K562 (cell line): Measurements from ENCODE around the gene MYL11. TPM values are rescaled to one million over a fixed set of nuclear protein-coding genes. Genes with fewer than 3 reads are reported as not detected.
A peak's percentile ranks its signal among the peaks of the same experiment; 100 is the strongest.

Experiments
- BRCA1 ChIP-seq, 2 experiments: fragments of 450-650 bp in 1 of 2; sonication (generic) in 1 of 2; formaldehyde crosslinking in 1 of 2; IDR thresholded peaks; 2 replicates each; pipeline versions ENCODE4 v1.5.0 to v1.6.1; 2017 to 2020; ENCODE audit warnings: mild to moderate bottlenecking in 1 of 2, missing genetic modification reagents in 1 of 2
- CBX8 ChIP-seq: fragments of 200-600 bp; sonication (generic); IDR thresholded peaks from 2 replicates; pipeline ENCODE4 v1.6.1; 2012; ENCODE audit warnings: borderline replicate concordance, mixed run types, low read depth, mild to moderate bottlenecking, moderate library complexity, mixed read lengths, low read length, control low read depth, inconsistent platforms; ENCODE audit not compliant: poor library complexity, severe bottlenecking; ENCODE audit errors: extremely low read depth
- ELF2 ChIP-seq: fragments of 250-450 bp; sonication (Bioruptor Pico); IDR thresholded peaks from 2 replicates; pipeline ENCODE4 v1.5.0; 2021; ENCODE audit warnings: mild to moderate bottlenecking
- GABPA ChIP-seq: fragments of 200-800 bp; sonication (Bioruptor generic); conservative IDR thresholded peaks from 2 replicates; pipeline ENCODE4 v1.6.1; 2016; ENCODE audit warnings: low read depth, missing genetic modification characterization, missing compliant biosample characterization
- HDAC6 ChIP-seq: IDR thresholded peaks from 2 replicates; pipeline ENCODE4 v1.6.1; 2012; ENCODE audit warnings: low read depth, mild to moderate bottlenecking, control low read depth, inconsistent platforms, low read length, moderate library complexity
- HNRNPL ChIP-seq: fragments of 200-400 bp; formaldehyde crosslinking; IDR thresholded peaks from 2 replicates; pipeline ENCODE4 v1.6.1; 2017; ENCODE audit warnings: low read depth, mild to moderate bottlenecking, low read length
- MYNN ChIP-seq, 2 experiments: sonication (generic); formaldehyde crosslinking in 1 of 2; IDR thresholded peaks; 2 replicates each; pipeline versions ENCODE4 v1.5.0 to v1.6.1; 2016 to 2020; ENCODE audit warnings: antibody characterized with exemption in 1 of 2, missing genetic modification reagents in 1 of 2
- PHTF2 ChIP-seq: fragments of 250-450 bp; sonication (Bioruptor Pico); IDR thresholded peaks from 2 replicates; pipeline ENCODE4 v1.5.0; 2021; ENCODE audit warnings: mild to moderate bottlenecking
- POU5F1 ChIP-seq: fragments of 150-350 bp; IDR thresholded peaks from 2 replicates; pipeline ENCODE4 v1.6.1; 2014; ENCODE audit warnings: borderline replicate concordance, low read length, low read depth, mild to moderate bottlenecking; ENCODE audit not compliant: partially characterized antibody
- SFPQ ChIP-seq: fragments of 200-400 bp; formaldehyde crosslinking; IDR thresholded peaks from 2 replicates; pipeline ENCODE4 v1.6.1; 2017; ENCODE audit warnings: mild to moderate bottlenecking, low read depth, low read length, moderate library complexity
- SIRT6 ChIP-seq: IDR thresholded peaks from one replicate; pipeline ENCODE4 v1.6.1; 2012; ENCODE audit warnings: low read depth, mild to moderate bottlenecking, control low read depth, inconsistent platforms, low read length, moderate library complexity
- SUPT5H ChIP-seq: fragments of 450-650 bp; IDR thresholded peaks from 2 replicates; pipeline ENCODE4 v1.6.1; 2016
- TARDBP ChIP-seq: fragments of 450-650 bp; IDR thresholded peaks from 2 replicates; pipeline ENCODE4 v1.6.1; 2016
- ZBTB1 ChIP-seq: sonication (generic); formaldehyde crosslinking; IDR thresholded peaks from 2 replicates; pipeline ENCODE4 v1.8.1; 2023; ENCODE audit warnings: missing genetic modification reagents, low read depth, mild to moderate bottlenecking, borderline replicate concordance
- ZBTB33 ChIP-seq: sonication (generic); formaldehyde crosslinking; IDR thresholded peaks from 2 replicates; pipeline ENCODE4 v1.8.1; 2023; ENCODE audit warnings: mild to moderate bottlenecking, missing genetic modification reagents
- ZC3H11A ChIP-seq: IDR thresholded peaks from 2 replicates; pipeline ENCODE4 v1.6.1; 2012; ENCODE audit warnings: low read depth, low read length, improper control_type of control experiment
- ZNF253 ChIP-seq: fragments of 250-450 bp; sonication (Bioruptor Pico); conservative IDR thresholded peaks from 2 replicates; pipeline ENCODE4 v1.6.1; 2021; ENCODE audit warnings: mild to moderate bottlenecking
- ZNF274 ChIP-seq: IDR thresholded peaks from 2 replicates; pipeline ENCODE4 v1.6.1; 2011; ENCODE audit warnings: low read depth, mild to moderate bottlenecking, low read length, moderate library complexity, borderline replicate concordance
- ZNF436 ChIP-seq: fragments of 250-450, 450-650 bp; sonication (Bioruptor Pico); formaldehyde crosslinking; IDR thresholded peaks from 2 replicates; pipeline ENCODE4 v1.7.0; 2020; ENCODE audit warnings: mild to moderate bottlenecking
- polyA plus RNA-seq, 8 experiments: library from polyadenylated mRNA; depleted of rRNA in 4 of 8; stranded (reverse) in 5 of 8; unstranded in 3 of 8; fragments of >200 nt; fragmentation: Nextera tagmentation in 2 of 8; fragmentation: Illumina TruSeq in 1 of 8; extraction: Ambion mirVana in 2 of 8; extraction: Trizol in 1 of 8; gene quantifications; 2 replicates each; pipeline versions ENCODE4 v1.2.1 to v1.2.3, GENCODE V29; 2011 to 2014; ENCODE audit warnings: inconsistent platforms in 1 of 8, missing spikeins in 1 of 8
- total RNA-seq, 7 experiments: library from RNA; depleted of rRNA in 6 of 7; stranded (reverse); fragments of >200 nt in 6 of 7; fragmentation: Illumina TruSeq in 2 of 7; extraction: Trizol in 2 of 7; gene quantifications; 2 replicates each; pipeline versions ENCODE4 v1.2.1 to v1.2.3, GENCODE V29; 2011 to 2021; ENCODE audit warnings: low replicate concordance in 1 of 7
- TF ChIP-seq, protein P1 (sequence below): fragments of 450-650 bp; IDR thresholded peaks from 2 replicates; pipeline ENCODE4 v1.6.1; 2014; ENCODE audit warnings: low read depth, mild to moderate bottlenecking, moderate library complexity, borderline replicate concordance
- TF ChIP-seq, protein P2 (sequence below): sonication (generic); formaldehyde crosslinking; IDR thresholded peaks from 2 replicates; pipeline ENCODE4 v1.9.0; 2022; ENCODE audit warnings: mild to moderate bottlenecking, missing genetic modification reagents

Gene MYL11
- total and polyA plus RNA-seq, 9 of the 15 experiments (the other 6 are each of a cell fraction or from before 2014, with no cell fraction given) = 0.31 to 1.5 (median 0.73) TPM; not detected in 4

DNA sequence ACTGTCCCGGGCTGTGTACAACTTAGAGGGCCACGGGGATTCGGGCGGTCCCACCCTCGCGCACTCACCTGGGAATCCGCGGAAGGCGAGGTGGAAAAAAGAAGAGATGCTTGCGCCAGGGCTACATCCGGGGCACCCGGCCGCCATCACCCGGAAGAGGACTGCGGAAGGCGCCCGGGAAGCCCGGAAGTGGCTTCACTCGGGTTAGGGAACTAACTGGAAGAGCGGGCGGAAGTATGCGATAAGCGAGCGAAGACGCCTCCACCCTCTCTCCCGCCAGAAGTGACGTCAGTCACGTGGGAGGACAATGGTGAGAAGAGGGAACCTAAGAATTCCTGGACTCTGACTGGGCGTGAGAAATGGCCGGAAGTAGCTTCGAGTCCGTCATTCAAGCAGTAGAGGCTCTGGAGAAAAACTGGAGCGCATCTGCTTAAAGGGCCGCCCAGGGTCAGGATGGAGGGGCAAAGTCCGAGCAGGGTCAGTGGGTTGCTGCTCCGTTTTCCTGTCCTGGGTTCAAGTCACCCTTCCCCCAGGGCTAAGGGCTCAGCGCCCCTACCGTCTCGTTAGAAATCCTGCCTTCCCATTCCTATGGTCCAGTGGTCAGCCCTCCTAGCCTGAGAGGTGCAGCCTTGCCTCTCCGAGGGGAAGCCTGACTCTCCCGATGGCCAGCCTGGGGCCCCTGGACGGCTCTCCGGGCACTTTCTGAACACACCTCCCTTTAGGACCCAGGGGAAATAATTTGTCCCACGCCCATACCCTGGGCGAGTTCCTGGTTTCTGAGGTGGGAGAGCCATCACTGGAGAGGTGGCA lies 19.3 kb upstream of the MYL11 start, which contains the start of gene CD2BP2 (continued):
- TF ChIP-seq ZBTB1 (CRISPR knock-in tag) (no peak; the same call in none of the 2 replicates), BRCA1 (IDR thresholded peaks at IDR 0.05) (no peak), BRCA1 (CRISPR knock-in tag; IDR thresholded peaks at IDR 0.05) (no peak), SFPQ (no peak), HNRNPL (no peak), CBX8 (no peak), SIRT6 (no peak), ELF2 (peak; percentile 99), ZBTB33 (CRISPR knock-in tag) (peak; percentile 13), ZC3H11A (no peak), PHTF2 (CRISPR knock-in tag) (no peak), ZNF274 (no peak), POU5F1 (peak; percentile 88), HDAC6 (no peak), GABPA (tag) (peak; percentile 100), ZNF436 (no peak), MYNN (IDR thresholded peaks at IDR 0.05) (peak; percentile 30; the same call in 1 of the 2 replicates), MYNN (CRISPR knock-in tag; IDR thresholded peaks at IDR 0.05) (no peak), SUPT5H (peak; percentile 72), TARDBP (no peak), ZNF253 (CRISPR knock-in tag) (no peak)
- TF ChIP-seq, protein P1, sequence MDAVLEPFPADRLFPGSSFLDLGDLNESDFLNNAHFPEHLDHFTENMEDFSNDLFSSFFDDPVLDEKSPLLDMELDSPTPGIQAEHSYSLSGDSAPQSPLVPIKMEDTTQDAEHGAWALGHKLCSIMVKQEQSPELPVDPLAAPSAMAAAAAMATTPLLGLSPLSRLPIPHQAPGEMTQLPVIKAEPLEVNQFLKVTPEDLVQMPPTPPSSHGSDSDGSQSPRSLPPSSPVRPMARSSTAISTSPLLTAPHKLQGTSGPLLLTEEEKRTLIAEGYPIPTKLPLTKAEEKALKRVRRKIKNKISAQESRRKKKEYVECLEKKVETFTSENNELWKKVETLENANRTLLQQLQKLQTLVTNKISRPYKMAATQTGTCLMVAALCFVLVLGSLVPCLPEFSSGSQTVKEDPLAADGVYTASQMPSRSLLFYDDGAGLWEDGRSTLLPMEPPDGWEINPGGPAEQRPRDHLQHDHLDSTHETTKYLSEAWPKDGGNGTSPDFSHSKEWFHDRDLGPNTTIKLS = no peak; the same call in 1 of the 2 replicates
- TF ChIP-seq, protein P2, sequence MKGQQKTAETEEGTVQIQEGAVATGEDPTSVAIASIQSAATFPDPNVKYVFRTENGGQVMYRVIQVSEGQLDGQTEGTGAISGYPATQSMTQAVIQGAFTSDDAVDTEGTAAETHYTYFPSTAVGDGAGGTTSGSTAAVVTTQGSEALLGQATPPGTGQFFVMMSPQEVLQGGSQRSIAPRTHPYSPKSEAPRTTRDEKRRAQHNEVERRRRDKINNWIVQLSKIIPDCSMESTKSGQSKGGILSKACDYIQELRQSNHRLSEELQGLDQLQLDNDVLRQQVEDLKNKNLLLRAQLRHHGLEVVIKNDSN (CRISPR knock-in tag) = peak; percentile 94
